ENCODE data around the gene MOV10L1.

Gene MOV10L1

GRCh38 chr22:50177537-50178470 is 88.0 kb downstream of the MOV10L1 start:
- Histone ChIP-seq H3K4me3 (ENCODE audit: insufficient read depth, low read depth, low read length) (no peak overlapping the region), H3K36me3 (ENCODE audit: control insufficient read depth, insufficient read depth, low read length) (no peaks in the 10 kb centered on the region), H3K9me3 (ENCODE audit: control insufficient read depth, low read length) (no peaks in the 10 kb centered on the region), H3K27me3 (ENCODE audit: control insufficient read depth, insufficient read depth, low read length, poor library complexity, severe bottlenecking) (no peaks in the 10 kb centered on the region), H3K27ac (ENCODE audit: insufficient read depth, low read depth, low read length, poor library complexity, severe bottlenecking) (no peak overlapping the region), H3K4me1 (ENCODE audit: control insufficient read depth, insufficient read depth, low read length) (no peaks in the 10 kb centered on the region)
- WGBS, 2 experiments = 92 to 94% methylated on average over 98 of the region's 98 CpGs

GRCh38 chr22:50178471-50178864 is 88.7 kb downstream of the MOV10L1 start:
- no peak overlapping the region for H3K27ac ChIP-seq (ENCODE audit: insufficient read depth, low read depth, low read length, poor library complexity, severe bottlenecking)
- no peaks in the 10 kb centered on the region for H3K9me3 ChIP-seq (ENCODE audit: control insufficient read depth, low read length)
- 91 to 92% methylated on average over 22 of the region's 22 CpGs for WGBS, 2 experiments
- H3K36me3 ChIP-seq (ENCODE audit: control insufficient read depth, insufficient read depth, low read length) = no peaks in the 10 kb centered on the region
- H3K4me3 ChIP-seq (ENCODE audit: insufficient read depth, low read depth, low read length) = no peak overlapping the region
- peaks cover 3% of the 10 kb centered on the region for H3K4me1 ChIP-seq (ENCODE audit: control insufficient read depth, insufficient read depth, low read length)
- H3K27me3 ChIP-seq (ENCODE audit: control insufficient read depth, insufficient read depth, low read length, poor library complexity, severe bottlenecking) = no peaks in the 10 kb centered on the region

GRCh38 chr22:50178871-50179869 is 89.4 kb downstream of the MOV10L1 start:
- 93% methylated on average over 64 of the region's 64 CpGs for WGBS, 2 experiments
- H3K27ac ChIP-seq (ENCODE audit: insufficient read depth, low read depth, low read length, poor library complexity, severe bottlenecking) = no peak overlapping the region
- H3K4me1 ChIP-seq (ENCODE audit: control insufficient read depth, insufficient read depth, low read length) = peaks cover 6% of the 10 kb centered on the region
- no peaks in the 10 kb centered on the region for H3K36me3 ChIP-seq (ENCODE audit: control insufficient read depth, insufficient read depth, low read length)
- H3K4me3 ChIP-seq (ENCODE audit: insufficient read depth, low read depth, low read length) = no peak overlapping the region
- peaks cover under 1% of the 10 kb centered on the region for H3K27me3 ChIP-seq (ENCODE audit: control insufficient read depth, insufficient read depth, low read length, poor library complexity, severe bottlenecking)
- no peaks in the 10 kb centered on the region for H3K9me3 ChIP-seq (ENCODE audit: control insufficient read depth, low read length)

- WGBS, 2 experiments = 93 to 96% methylated on average over 39 of the region's 39 CpGs
- Histone ChIP-seq H3K36me3 (ENCODE audit: control insufficient read depth, insufficient read depth, low read length) (no peaks in the 10 kb centered on the region), H3K9me3 (ENCODE audit: control insufficient read depth, low read length) (no peaks in the 10 kb centered on the region), H3K27me3 (ENCODE audit: control insufficient read depth, insufficient read depth, low read length, poor library complexity, severe bottlenecking) (peaks cover 10% of the 10 kb centered on the region), H3K4me1 (ENCODE audit: control insufficient read depth, insufficient read depth, low read length) (peaks cover 11% of the 10 kb centered on the region), H3K27ac (ENCODE audit: insufficient read depth, low read depth, low read length, poor library complexity, severe bottlenecking) (no peak overlapping the region), H3K4me3 (ENCODE audit: insufficient read depth, low read depth, low read length) (no peak overlapping the region)
These were observed 90.3 kb downstream of the MOV10L1 start for GRCh38 chr22:50179937-50180726.

- H3K36me3 ChIP-seq (ENCODE audit: control insufficient read depth, insufficient read depth, low read length) = no peaks in the 10 kb centered on the region
- WGBS, 2 experiments = 94 to 95% methylated on average over 27 of the region's 27 CpGs
- H3K4me1 ChIP-seq (ENCODE audit: control insufficient read depth, insufficient read depth, low read length) = peaks cover 11% of the 10 kb centered on the region
- no peaks in the 10 kb centered on the region for H3K9me3 ChIP-seq (ENCODE audit: control insufficient read depth, low read length)
- H3K27me3 ChIP-seq (ENCODE audit: control insufficient read depth, insufficient read depth, low read length, poor library complexity, severe bottlenecking) = peaks cover 14% of the 10 kb centered on the region
- no peak overlapping the region for H3K27ac ChIP-seq (ENCODE audit: insufficient read depth, low read depth, low read length, poor library complexity, severe bottlenecking)
- no peak overlapping the region for H3K4me3 ChIP-seq (ENCODE audit: insufficient read depth, low read depth, low read length)
These were observed 91.1 kb downstream of the MOV10L1 start for GRCh38 chr22:50180727-50181521.

- Histone ChIP-seq H3K4me1 (ENCODE audit: control insufficient read depth, insufficient read depth, low read length) (peaks cover 11% of the 10 kb centered on the region), H3K4me3 (ENCODE audit: insufficient read depth, low read depth, low read length) (no peak overlapping the region), H3K27me3 (ENCODE audit: control insufficient read depth, insufficient read depth, low read length, poor library complexity, severe bottlenecking) (peaks cover 14% of the 10 kb centered on the region), H3K9me3 (ENCODE audit: control insufficient read depth, low read length) (no peaks in the 10 kb centered on the region), H3K36me3 (ENCODE audit: control insufficient read depth, insufficient read depth, low read length) (no peaks in the 10 kb centered on the region), H3K27ac (ENCODE audit: insufficient read depth, low read depth, low read length, poor library complexity, severe bottlenecking) (no peak overlapping the region)
- 91 to 92% methylated on average over 31 of the region's 31 CpGs for WGBS, 2 experiments
These were observed 92.6 kb downstream of the MOV10L1 start for GRCh38 chr22:50182176-50183081.

- H3K27ac ChIP-seq (ENCODE audit: insufficient read depth, low read depth, low read length, poor library complexity, severe bottlenecking) = no peak overlapping the region
- H3K4me1 ChIP-seq (ENCODE audit: control insufficient read depth, insufficient read depth, low read length) = peaks cover 11% of the 10 kb centered on the region
- no peaks in the 10 kb centered on the region for H3K9me3 ChIP-seq (ENCODE audit: control insufficient read depth, low read length)
- H3K4me3 ChIP-seq (ENCODE audit: insufficient read depth, low read depth, low read length) = no peak overlapping the region
- no peaks in the 10 kb centered on the region for H3K36me3 ChIP-seq (ENCODE audit: control insufficient read depth, insufficient read depth, low read length)
- H3K27me3 ChIP-seq (ENCODE audit: control insufficient read depth, insufficient read depth, low read length, poor library complexity, severe bottlenecking) = peaks cover 14% of the 10 kb centered on the region
- 88 to 94% methylated on average over 19 of the region's 19 CpGs for WGBS, 2 experiments
These were observed 93.5 kb downstream of the MOV10L1 start for GRCh38 chr22:50183141-50183971.

Measured in ectodermal cell (in vitro differentiated cells).